GM19395 (cell line): ENCODE measurements around the gene BID.
"Not testable (repeated sequence)": the region's sequence is repeated elsewhere in the genome, so short reads cannot be mapped to it uniquely, and the experiment has no call there.

Experiments used
- ATAC-seq: cut with Tn5 transposase; IDR thresholded peaks from one replicate; pipeline ENCODE4 v1.9.1; 2021; ENCODE audit warnings: mild to moderate bottlenecking, moderate library complexity; ENCODE audit not compliant: unreplicated experiment

Gene BID

GRCh38 chr22:17770180-17771077 lies 3.8 kb downstream of the BID start:
- ATAC-seq: no peak

- ATAC-seq: no peak
Measured at GRCh38 chr22:17769716-17770082, 4.6 kb downstream of the BID start.

DNA sequence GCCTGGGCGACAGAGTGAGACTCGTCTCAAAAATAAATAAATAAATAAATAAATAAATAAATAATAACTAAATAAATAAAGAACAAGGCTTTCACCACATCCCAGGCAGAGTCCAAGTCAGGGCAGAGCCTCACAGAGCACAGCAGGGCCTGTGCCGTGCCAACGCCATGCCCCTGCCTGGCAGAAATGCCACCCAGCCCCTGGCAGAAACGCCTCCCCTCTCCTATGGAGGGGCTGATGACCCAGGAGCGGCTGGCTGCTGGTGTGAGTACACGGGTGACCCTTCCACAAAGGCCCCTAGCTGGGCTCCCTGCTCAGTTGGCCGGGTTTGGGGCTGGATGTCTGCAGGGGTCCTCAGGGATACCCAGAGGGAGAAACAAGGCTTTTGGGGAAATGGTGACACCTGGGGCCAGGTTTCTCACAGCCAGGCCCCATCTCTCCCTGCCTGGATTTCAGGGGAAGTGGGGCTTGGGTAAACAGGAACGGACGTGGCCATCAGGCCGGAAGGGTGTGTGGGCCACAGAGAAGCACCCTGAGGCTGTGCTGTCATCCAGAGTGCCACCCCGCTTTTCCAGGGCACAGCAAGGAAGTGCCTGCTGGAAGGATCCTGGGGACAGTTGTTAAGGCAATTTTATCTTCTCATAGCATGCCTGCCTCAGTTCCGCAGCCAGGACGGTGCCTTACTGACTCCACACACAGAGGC lies 5.1 kb downstream of the BID start:
- ATAC-seq: no peak

GRCh38 chr22:17767233-17768065 lies 6.8 kb downstream of the BID start:
- ATAC-seq: peak; percentile 82

DNA sequence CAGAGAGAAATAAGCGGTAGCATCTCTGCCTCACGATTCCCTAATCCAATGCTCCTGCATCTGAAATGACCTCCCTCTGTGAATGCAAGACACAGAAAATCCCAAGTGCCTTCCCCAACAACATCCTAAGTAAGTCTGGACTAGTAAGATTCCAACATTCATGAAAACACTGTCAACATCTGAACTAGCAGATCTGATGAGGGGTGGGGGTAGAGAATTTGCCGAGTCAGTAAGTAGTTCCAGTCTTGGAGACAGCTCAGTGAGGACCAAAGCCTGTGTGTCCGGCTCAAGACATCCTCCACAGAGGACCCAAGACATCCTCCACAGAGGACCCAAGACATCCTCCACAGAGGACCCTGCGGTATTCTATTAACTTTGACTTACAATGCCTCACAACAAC lies 9.4 kb downstream of the BID start:
- ATAC-seq: not testable (repeated sequence)

- ATAC-seq: no peak
Measured at GRCh38 chr22:17764036-17764435, 10.2 kb downstream of the BID start.

- ATAC-seq: not testable (repeated sequence)
Measured at GRCh38 chr22:17763442-17763841, 10.8 kb downstream of the BID start.

GRCh38 chr22:17761138-17761488 lies 13.2 kb downstream of the BID start:
- ATAC-seq: no peak

DNA sequence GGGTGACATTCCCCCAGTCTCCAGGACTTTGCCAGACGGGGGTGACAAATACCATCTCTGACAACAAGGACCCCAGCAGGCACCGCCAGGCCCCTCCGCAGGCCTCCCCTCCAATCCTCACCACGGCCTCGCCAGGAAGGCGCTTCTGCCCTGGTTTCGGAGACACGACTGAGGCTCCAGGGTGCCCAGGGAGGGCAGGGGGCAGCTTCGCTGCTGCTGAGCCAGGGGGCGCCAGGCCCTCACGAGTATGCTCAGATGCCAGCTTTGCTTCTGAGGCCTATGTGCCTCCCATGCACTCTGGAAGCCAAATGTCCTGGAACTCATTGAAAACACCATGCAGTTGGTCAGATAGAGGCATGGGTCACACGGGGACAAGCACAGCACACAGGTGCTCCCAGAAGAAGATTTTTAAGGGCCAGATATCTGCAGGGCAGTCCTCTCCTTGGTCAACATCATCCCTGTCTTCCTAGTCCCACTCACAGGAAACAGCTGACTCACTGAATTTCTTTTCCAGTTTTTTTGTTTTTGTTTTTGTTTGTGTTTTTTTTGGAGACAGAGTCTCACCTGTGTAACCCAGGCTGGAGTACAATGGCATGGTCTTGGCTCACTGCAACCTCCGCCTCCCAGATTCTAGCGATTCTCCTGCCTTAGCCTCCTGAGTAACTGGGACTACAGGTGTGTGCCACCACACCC lies 19.9 kb downstream of the BID start:
- ATAC-seq: no peak

DNA sequence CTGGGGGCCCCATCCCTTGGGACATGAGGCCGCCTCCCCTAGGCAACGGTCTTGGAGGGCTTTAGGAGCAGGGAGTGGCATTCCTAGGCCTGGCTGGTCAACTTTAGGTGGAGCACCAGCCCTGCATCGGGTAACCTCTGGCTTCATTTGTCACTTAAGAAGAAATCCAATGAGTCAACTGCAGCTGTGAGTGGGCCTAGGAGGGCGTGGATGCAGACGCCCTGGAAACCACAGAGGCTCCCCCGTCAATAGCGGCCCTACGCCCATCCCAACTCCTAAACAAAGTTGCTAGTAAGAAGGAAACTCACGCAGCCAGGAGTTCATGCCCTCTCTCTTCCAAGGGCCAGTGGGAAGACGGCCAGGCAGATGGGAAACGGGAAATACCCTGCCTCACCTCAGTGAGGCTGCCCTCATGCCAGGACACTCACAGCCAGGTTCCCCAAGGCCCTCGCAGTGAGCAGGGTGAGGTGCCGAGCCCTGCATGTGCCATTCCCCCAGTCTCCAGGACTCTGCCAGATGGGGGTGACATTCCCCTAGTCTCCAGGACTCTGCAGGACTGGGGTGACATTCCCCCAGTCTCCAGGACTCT lies 20.8 kb downstream of the BID start:
- no peak for ATAC-seq

GRCh38 chr22:17751596-17751995 lies 22.7 kb downstream of the BID start:
- ATAC-seq: no peak

GRCh38 chr22:17749605-17750395 lies 24.5 kb downstream of the BID start:
- no peak for ATAC-seq

GRCh38 chr22:17748555-17749353 lies 25.5 kb downstream of the BID start:
- no peak for ATAC-seq

- ATAC-seq: no peak
Measured at GRCh38 chr22:17746916-17747315, 27.4 kb downstream of the BID start.

DNA sequence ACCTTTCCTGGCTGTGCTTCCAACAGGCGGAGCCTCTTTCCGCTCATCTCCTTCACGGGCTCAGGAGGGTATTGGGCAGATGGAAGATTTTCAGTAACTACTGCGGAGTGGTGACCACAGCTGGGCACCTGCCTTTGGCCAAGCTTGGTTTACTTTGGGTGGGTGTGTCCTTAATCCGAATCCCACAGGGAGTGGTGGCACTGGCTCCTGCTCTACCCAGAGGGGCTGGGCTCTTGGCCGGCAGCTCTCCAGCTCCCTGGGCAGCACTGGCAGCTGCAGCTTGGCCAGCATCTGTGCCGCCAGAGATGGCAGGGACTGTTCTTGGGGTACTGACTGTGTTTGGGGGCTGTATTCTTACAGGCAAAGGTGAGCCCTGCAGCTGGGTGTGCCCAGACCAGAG lies 29.8 kb downstream of the BID start:
- ATAC-seq: no peak

GRCh38 chr22:17743661-17744411 lies 30.4 kb downstream of the BID start:
- ATAC-seq: no peak

DNA sequence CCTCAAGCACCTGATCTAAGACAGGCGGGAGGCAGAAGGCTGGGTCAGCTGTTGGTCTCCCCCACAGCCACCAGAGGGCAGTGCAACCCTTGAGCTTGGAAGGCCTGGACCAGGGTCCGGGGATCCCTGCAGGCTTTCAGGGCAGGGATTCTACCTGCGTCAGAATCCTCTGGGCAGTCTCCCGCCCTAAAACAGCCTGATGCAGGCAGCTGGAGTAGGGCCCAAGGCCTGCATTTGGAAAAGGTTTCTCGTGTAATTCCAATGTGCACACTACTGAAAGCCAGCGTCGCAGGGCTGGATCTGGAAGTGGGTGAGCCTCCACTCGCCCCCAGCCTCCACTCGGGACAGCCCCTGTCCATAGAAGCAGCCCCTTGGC lies 31.8 kb downstream of the BID start:
- ATAC-seq: no peak

- no peak for ATAC-seq
Measured at GRCh38 chr22:17741866-17742526, 32.3 kb downstream of the BID start.
